Measurements from ENCODE around the gene MYO3B. TPM values are rescaled to one million over a fixed set of nuclear protein-coding genes. Genes with fewer than 3 reads are reported as not detected.

MYO3B gene
- total and polyA plus RNA-seq, 2 donors (not counting 1 experiment from before 2014, with no cell fraction given): not detected

DNA sequence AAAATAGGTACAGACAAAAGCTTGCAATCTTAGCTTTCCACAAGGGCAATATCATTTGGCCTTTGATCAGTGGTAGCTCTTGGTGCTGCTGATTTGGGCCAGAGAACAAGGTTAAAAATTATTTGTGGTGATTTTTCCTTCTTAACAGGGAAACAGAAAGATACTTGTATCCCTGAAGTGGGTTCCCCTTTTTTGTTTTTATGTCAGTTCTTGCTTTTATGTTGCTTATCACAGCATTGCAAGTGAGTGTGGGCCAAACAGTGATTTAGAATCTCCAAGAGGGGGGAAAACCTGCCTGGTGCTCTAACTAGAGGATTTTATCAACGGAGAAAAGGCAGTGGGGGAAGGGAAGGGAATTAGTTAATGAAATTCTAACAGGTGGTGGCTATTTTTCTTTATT, 339.6 kb downstream of the MYO3B start:
- H3K27ac ChIP-seq (ENCODE audit: low read length in 2 of 2): no peak overlapping the region
- no peak for DNase-seq
- H3K4me3 Mint-ChIP-seq: no peak overlapping the region
- no peaks in the 10 kb centered on the region for H3K79me2 ChIP-seq (ENCODE audit: control insufficient read depth, insufficient read depth, low read length)
- H3K9me3 Mint-ChIP-seq (ENCODE audit: insufficient read depth): no peaks in the 10 kb centered on the region
- WGBS (ENCODE audit: insufficient coverage): no CpG with 5 or more reads among the region's 1 CpG
- H2AFZ ChIP-seq (ENCODE audit: insufficient read depth, low read depth, low read length, poor library complexity, severe bottlenecking): no peak overlapping the region
- no peak overlapping the region for H3K27ac Mint-ChIP-seq
- H3K4me3 ChIP-seq (ENCODE audit: control extremely low read depth in 1 of 5, extremely low read depth in 1 of 5, insufficient read depth in 1 of 5, low read depth in 2 of 5, low read length in 4 of 5): no peak overlapping the region
- H3K9ac ChIP-seq (ENCODE audit: low read length): no peak overlapping the region
- H3K9me3 ChIP-seq (ENCODE audit: control extremely low read depth in 1 of 3, control insufficient read depth in 2 of 3, insufficient read depth in 1 of 3, low read length in 2 of 3): no peaks in the 10 kb centered on the region
- ATAC-seq (ENCODE audit: low read depth): no peak
- H3K36me3 ChIP-seq (replicated peaks in 1 of 2; ENCODE audit: control extremely low read depth in 1 of 2, control insufficient read depth in 1 of 2, extremely low read depth in 1 of 2, insufficient read depth in 2 of 2, low read length in 1 of 2): no peaks in the 10 kb centered on the region
- no peaks in the 10 kb centered on the region for H3K4me1 Mint-ChIP-seq
- peaks cover 10% of the 10 kb centered on the region for H3K27me3 Mint-ChIP-seq
- ChIA-PET POLR2A (no interaction called here), CTCF (no interaction called here)
- H3K4me2 ChIP-seq (replicated peaks; ENCODE audit: low read depth, low read length, poor library complexity, severe bottlenecking): no peak overlapping the region
- no peaks in the 10 kb centered on the region for H4K20me1 ChIP-seq (ENCODE audit: control insufficient read depth, insufficient read depth, low read length, poor library complexity, severe bottlenecking)
- H3K4me1 ChIP-seq (ENCODE audit: control insufficient read depth in 2 of 2, insufficient read depth in 2 of 2, low read length in 2 of 2): no peaks in the 10 kb centered on the region
- intact Hi-C loops (cut with micrococcal nuclease): no loop called here
- no peak for TF ChIP-seq EZH2 (IDR thresholded peaks at IDR 0.05; ENCODE audit: borderline replicate concordance, insufficient read depth, low read depth, low read length, poor library complexity, severe bottlenecking)
- TF ChIP-seq, protein P1, sequence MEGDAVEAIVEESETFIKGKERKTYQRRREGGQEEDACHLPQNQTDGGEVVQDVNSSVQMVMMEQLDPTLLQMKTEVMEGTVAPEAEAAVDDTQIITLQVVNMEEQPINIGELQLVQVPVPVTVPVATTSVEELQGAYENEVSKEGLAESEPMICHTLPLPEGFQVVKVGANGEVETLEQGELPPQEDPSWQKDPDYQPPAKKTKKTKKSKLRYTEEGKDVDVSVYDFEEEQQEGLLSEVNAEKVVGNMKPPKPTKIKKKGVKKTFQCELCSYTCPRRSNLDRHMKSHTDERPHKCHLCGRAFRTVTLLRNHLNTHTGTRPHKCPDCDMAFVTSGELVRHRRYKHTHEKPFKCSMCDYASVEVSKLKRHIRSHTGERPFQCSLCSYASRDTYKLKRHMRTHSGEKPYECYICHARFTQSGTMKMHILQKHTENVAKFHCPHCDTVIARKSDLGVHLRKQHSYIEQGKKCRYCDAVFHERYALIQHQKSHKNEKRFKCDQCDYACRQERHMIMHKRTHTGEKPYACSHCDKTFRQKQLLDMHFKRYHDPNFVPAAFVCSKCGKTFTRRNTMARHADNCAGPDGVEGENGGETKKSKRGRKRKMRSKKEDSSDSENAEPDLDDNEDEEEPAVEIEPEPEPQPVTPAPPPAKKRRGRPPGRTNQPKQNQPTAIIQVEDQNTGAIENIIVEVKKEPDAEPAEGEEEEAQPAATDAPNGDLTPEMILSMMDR (IDR thresholded peaks at IDR 0.05): no peak
- no peaks in the 10 kb centered on the region for H3K27me3 ChIP-seq (replicated peaks in 1 of 4; ENCODE audit: control extremely low read depth in 1 of 4, control insufficient read depth in 3 of 4, insufficient read depth in 4 of 4, low read length in 3 of 4)

DNA sequence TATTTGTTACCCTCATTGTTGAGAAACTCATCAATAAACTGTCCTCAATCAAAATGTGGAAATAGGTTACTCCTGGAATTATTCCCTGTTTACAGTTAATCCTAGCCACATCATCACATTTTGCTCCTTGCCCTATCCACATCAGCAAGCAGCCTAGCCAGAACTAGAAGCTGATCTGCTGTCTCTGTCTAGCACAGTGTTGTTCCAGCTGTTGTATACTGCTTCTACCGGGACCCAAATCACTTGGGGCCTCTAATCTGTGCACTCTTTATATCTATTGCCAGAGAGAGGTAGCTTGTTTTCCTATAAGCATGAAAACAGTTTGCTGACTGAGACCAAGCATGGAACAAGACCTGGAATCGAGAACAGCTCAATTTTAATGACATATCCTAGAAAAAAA, 341.0 kb downstream of the MYO3B start:
- TF ChIP-seq, protein P1 (IDR thresholded peaks at IDR 0.05): no peak
- peaks cover 10% of the 10 kb centered on the region for H3K27me3 Mint-ChIP-seq
- ATAC-seq (ENCODE audit: low read depth) (no peak), DNase-seq (no peak)
- Histone ChIP-seq H3K27me3 (replicated peaks in 1 of 4; ENCODE audit: control extremely low read depth in 1 of 4, control insufficient read depth in 3 of 4, insufficient read depth in 4 of 4, low read length in 3 of 4) (no peaks in the 10 kb centered on the region), H3K9ac (ENCODE audit: low read length) (no peak overlapping the region), H2AFZ (ENCODE audit: insufficient read depth, low read depth, low read length, poor library complexity, severe bottlenecking) (no peak overlapping the region), H3K4me2 (replicated peaks; ENCODE audit: low read depth, low read length, poor library complexity, severe bottlenecking) (no peak overlapping the region), H3K4me3 (ENCODE audit: control extremely low read depth in 1 of 5, extremely low read depth in 1 of 5, insufficient read depth in 1 of 5, low read depth in 2 of 5, low read length in 4 of 5) (no peak overlapping the region), H3K79me2 (ENCODE audit: control insufficient read depth, insufficient read depth, low read length) (no peaks in the 10 kb centered on the region), H3K4me1 (ENCODE audit: control insufficient read depth in 2 of 2, insufficient read depth in 2 of 2, low read length in 2 of 2) (no peaks in the 10 kb centered on the region), H3K9me3 (ENCODE audit: control extremely low read depth in 1 of 3, control insufficient read depth in 2 of 3, insufficient read depth in 1 of 3, low read length in 2 of 3) (no peaks in the 10 kb centered on the region), H3K27ac (ENCODE audit: low read length in 2 of 2) (no peak overlapping the region), H3K36me3 (replicated peaks in 1 of 2; ENCODE audit: control extremely low read depth in 1 of 2, control insufficient read depth in 1 of 2, extremely low read depth in 1 of 2, insufficient read depth in 2 of 2, low read length in 1 of 2) (no peaks in the 10 kb centered on the region), H4K20me1 (ENCODE audit: control insufficient read depth, insufficient read depth, low read length, poor library complexity, severe bottlenecking) (no peaks in the 10 kb centered on the region)
- no peak overlapping the region for H3K27ac Mint-ChIP-seq
- POLR2A ChIA-PET: no interaction called here
- 100% methylated on average over 1 of the region's 2 CpGs for WGBS (ENCODE audit: insufficient coverage)
- intact Hi-C loops (cut with micrococcal nuclease): no loop called here
- no peak overlapping the region for H3K4me3 Mint-ChIP-seq
- H3K9me3 Mint-ChIP-seq (ENCODE audit: insufficient read depth): no peaks in the 10 kb centered on the region
- H3K4me1 Mint-ChIP-seq: no peaks in the 10 kb centered on the region
- CTCF ChIA-PET: no interaction called here

Data from B cell (primary cell).